DOHH2 (cell line): Measurements from ENCODE around the gene OR13G1.

Experiments
- H3F3A ChIP-seq: fragments of 200-600 bp; sonication (generic), shearing (Covaris generic); 2 replicates; pipeline ENCODE4 v1.6.0; 2016; ENCODE audit warnings: antibody characterized with exemption, mild to moderate bottlenecking; ENCODE audit not compliant: control insufficient read depth, insufficient read depth
- H3K27ac ChIP-seq: fragments of 200-600 bp; sonication (generic); 2 replicates; pipeline ENCODE4 v1.5.1; 2014; ENCODE audit warnings: low read depth, mild to moderate bottlenecking, low read length, moderate library complexity
- H3K27me3 ChIP-seq: fragments of 200-600 bp; sonication (generic); 2 replicates; pipeline ENCODE4 v1.6.1; 2014; ENCODE audit warnings: mild to moderate bottlenecking, low read length, mixed read lengths; ENCODE audit not compliant: control insufficient read depth
- H3K36me3 ChIP-seq: fragments of 200-600 bp; sonication (generic); 2 replicates; pipeline ENCODE4 v1.6.1; 2014; ENCODE audit warnings: mild to moderate bottlenecking, low read length, moderate library complexity, mixed read lengths; ENCODE audit not compliant: control insufficient read depth
- H3K4me1 ChIP-seq: fragments of 200-600 bp; sonication (generic); 2 replicates; pipeline ENCODE4 v1.6.1; 2014; ENCODE audit warnings: mild to moderate bottlenecking, low read length, mixed read lengths; ENCODE audit not compliant: control insufficient read depth
- H3K4me2 ChIP-seq: fragments of 200-600 bp; sonication (generic); 2 replicates; pipeline ENCODE4 v1.6.0; 2014; ENCODE audit warnings: mild to moderate bottlenecking, low read length, moderate library complexity
- H3K4me3 ChIP-seq: fragments of 200-600 bp; sonication (generic); 2 replicates; pipeline ENCODE4 v1.5.1; 2014; ENCODE audit warnings: mild to moderate bottlenecking, low read length, mixed read lengths
- H3K79me2 ChIP-seq: fragments of 200-600 bp; sonication (generic); 2 replicates; pipeline ENCODE4 v1.6.1; 2014; ENCODE audit warnings: mild to moderate bottlenecking, low read length, mixed read lengths; ENCODE audit not compliant: control insufficient read depth
- H3K9me2 ChIP-seq: fragments of 200-600 bp; sonication (generic); replicated peaks from 2 replicates; pipeline ENCODE4 v1.6.1; 2014; ENCODE audit warnings: mild to moderate bottlenecking, low read length, mixed read lengths; ENCODE audit not compliant: control insufficient read depth
- H3K9me3 ChIP-seq: fragments of 200-600 bp; sonication (generic); 2 replicates; pipeline ENCODE4 v1.6.1; 2014; ENCODE audit warnings: antibody characterized with exemption, low read length, mixed read lengths; ENCODE audit not compliant: control insufficient read depth, insufficient read depth
- H4K20me1 ChIP-seq: fragments of 200-600 bp; sonication (generic); 2 replicates; pipeline ENCODE4 v1.6.0; 2014; ENCODE audit warnings: low read depth, mild to moderate bottlenecking, antibody characterized with exemption, low read length, moderate library complexity; ENCODE audit not compliant: control insufficient read depth, insufficient read depth
- EZH2phosphoT487 ChIP-seq: fragments of 200-600 bp; sonication (generic); IDR thresholded peaks from 2 replicates; pipeline ENCODE4 v1.6.1; 2017; ENCODE audit warnings: borderline replicate concordance, mild to moderate bottlenecking, antibody characterized with exemption, low read length, moderate library complexity, mixed read lengths
- TF ChIP-seq, protein P1 (sequence below): fragments of 200-600 bp; sonication (generic); IDR thresholded peaks from one replicate; pipeline ENCODE4 v1.5.1; 2014; ENCODE audit warnings: antibody characterized with exemption, mild to moderate bottlenecking, low read depth, low read length; ENCODE audit not compliant: poor library complexity, severe bottlenecking

Gene OR13G1

DNA sequence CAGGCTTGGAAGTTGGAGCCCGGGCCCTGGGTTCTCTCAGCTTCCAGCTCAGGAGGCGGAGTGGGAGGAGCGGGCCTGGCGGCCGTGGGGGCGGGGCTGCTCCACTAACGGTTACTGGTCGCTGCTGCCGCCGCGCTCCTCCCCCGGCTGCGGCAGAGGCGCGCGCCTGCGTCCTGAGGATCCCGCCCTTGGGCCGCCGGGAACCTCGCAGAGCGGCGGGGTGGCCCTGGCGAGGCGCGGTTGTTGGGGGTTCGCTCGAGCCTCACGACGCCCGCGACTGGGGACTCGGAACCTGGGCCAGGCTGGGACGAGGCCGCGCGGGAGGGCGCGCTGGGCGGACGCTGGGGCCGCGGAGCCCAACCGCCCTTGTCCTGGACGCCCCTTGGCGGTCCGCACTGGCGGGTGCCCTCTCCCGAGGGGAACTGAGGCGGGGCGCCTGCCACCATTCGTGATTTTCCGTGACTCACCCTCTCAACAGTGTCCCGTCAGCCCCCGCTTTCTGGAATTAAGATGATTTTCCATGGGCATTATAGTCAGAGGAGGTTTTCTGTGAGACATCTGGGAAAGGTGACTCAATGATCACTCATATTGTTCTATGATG lies 40.1 kb downstream of the OR13G1 start:
- Histone ChIP-seq H3K36me3 (no peaks in the 10 kb centered on the region), H3F3A (no peaks in the 10 kb centered on the region), H3K4me3 (no peak overlapping the region), H3K9me3 (no peaks in the 10 kb centered on the region), H3K4me1 (no peaks in the 10 kb centered on the region), H3K9me2 (no peaks in the 10 kb centered on the region), H3K27me3 (no peaks in the 10 kb centered on the region), H3K79me2 (no peaks in the 10 kb centered on the region), H3K4me2 (no peak overlapping the region), H4K20me1 (no peaks in the 10 kb centered on the region), H3K27ac (no peak overlapping the region)
- no peak for TF ChIP-seq EZH2phosphoT487
- TF ChIP-seq, protein P1, sequence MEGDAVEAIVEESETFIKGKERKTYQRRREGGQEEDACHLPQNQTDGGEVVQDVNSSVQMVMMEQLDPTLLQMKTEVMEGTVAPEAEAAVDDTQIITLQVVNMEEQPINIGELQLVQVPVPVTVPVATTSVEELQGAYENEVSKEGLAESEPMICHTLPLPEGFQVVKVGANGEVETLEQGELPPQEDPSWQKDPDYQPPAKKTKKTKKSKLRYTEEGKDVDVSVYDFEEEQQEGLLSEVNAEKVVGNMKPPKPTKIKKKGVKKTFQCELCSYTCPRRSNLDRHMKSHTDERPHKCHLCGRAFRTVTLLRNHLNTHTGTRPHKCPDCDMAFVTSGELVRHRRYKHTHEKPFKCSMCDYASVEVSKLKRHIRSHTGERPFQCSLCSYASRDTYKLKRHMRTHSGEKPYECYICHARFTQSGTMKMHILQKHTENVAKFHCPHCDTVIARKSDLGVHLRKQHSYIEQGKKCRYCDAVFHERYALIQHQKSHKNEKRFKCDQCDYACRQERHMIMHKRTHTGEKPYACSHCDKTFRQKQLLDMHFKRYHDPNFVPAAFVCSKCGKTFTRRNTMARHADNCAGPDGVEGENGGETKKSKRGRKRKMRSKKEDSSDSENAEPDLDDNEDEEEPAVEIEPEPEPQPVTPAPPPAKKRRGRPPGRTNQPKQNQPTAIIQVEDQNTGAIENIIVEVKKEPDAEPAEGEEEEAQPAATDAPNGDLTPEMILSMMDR: no peak

DNA sequence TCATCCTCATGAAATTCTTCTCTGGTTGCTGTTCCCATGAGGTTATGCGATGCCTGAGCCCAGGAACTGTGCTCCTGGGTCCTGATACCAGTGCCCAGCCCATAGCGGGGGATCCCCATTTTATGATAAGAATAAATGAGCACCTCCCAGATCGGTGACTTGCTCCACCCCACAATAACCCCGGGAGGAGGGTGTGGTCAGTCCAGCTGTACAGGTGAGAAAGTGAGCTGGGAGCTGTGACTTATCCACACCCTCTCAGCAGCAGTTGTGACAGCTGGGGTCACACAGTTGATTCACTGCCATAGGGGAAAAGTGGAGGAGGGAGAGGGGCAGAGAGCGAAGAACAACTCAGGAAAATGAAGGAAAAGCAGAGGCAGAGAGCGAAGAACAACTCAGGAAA lies 40.8 kb downstream of the OR13G1 start:
- H3K27ac ChIP-seq: no peak overlapping the region
- no peaks in the 10 kb centered on the region for H3K27me3 ChIP-seq
- no peaks in the 10 kb centered on the region for H3K36me3 ChIP-seq
- H3K9me2 ChIP-seq: no peaks in the 10 kb centered on the region
- H3F3A ChIP-seq: no peaks in the 10 kb centered on the region
- no peaks in the 10 kb centered on the region for H3K79me2 ChIP-seq
- no peak overlapping the region for H3K4me2 ChIP-seq
- TF ChIP-seq, protein P1: no peak
- no peak for TF ChIP-seq EZH2phosphoT487
- no peaks in the 10 kb centered on the region for H3K4me1 ChIP-seq
- no peak overlapping the region for H3K4me3 ChIP-seq
- no peaks in the 10 kb centered on the region for H3K9me3 ChIP-seq
- H4K20me1 ChIP-seq: no peaks in the 10 kb centered on the region

DNA sequence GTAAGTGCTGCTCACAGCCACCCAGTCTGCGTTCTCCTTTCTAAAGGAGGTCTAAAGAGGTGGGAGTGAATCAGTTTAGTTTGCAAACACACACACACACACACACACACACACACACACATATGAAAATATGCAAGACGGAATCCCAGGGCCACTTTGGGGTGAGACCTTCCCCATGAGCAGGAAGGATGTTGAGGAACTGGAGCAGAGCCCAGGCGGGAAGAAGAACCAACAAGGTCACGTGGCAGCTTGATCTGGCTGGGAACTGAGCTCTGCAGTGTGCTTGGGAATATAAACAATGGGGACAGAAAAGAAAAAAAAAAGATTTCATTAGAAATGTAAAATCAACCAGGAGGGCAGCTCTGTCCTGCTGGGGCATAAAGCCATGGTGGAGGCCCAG lies 41.5 kb downstream of the OR13G1 start:
- H3K4me1 ChIP-seq: no peaks in the 10 kb centered on the region
- H3F3A ChIP-seq: no peaks in the 10 kb centered on the region
- H4K20me1 ChIP-seq: no peaks in the 10 kb centered on the region
- H3K79me2 ChIP-seq: no peaks in the 10 kb centered on the region
- H3K27ac ChIP-seq: no peak overlapping the region
- no peak overlapping the region for H3K4me3 ChIP-seq
- H3K27me3 ChIP-seq: no peaks in the 10 kb centered on the region
- no peak overlapping the region for H3K4me2 ChIP-seq
- no peak for TF ChIP-seq EZH2phosphoT487
- TF ChIP-seq, protein P1: no peak
- no peaks in the 10 kb centered on the region for H3K9me2 ChIP-seq
- H3K36me3 ChIP-seq: no peaks in the 10 kb centered on the region
- no peaks in the 10 kb centered on the region for H3K9me3 ChIP-seq
